Smooth muscle cell (in vitro differentiated cells): ENCODE results near the gene PLAC8. TPM values are rescaled to one million over a fixed set of nuclear protein-coding genes. Genes with fewer than 3 reads are reported as not detected.
A peak's percentile ranks its signal among the peaks of the same experiment; 100 is the strongest.
"Not testable (repeated sequence)": the region's sequence is repeated elsewhere in the genome, so short reads cannot be mapped to it uniquely, and the experiment has no call there.

Experiments used
- DNase-seq: peaks from one replicate; lab custom pipeline; 2025; ENCODE audit not compliant: unreplicated experiment; lab: John Stamatoyannopoulos, UW
- H2AFZ ChIP-seq: fragments of 200-600 bp; sonication (generic); 2 replicates; pipeline ENCODE4 v1.6.0; 2016; ENCODE audit warnings: antibody characterized with exemption, low read depth, mild to moderate bottlenecking
- H3F3A ChIP-seq: fragments of 200-600 bp; sonication (generic); 2 replicates; pipeline ENCODE4 v1.6.0; 2017; ENCODE audit warnings: antibody characterized with exemption, low read depth
- H3K27ac ChIP-seq: fragments of 200-600 bp; sonication (generic); 2 replicates; pipeline ENCODE4 v1.5.1; 2016; ENCODE audit warnings: low read depth, mild to moderate bottlenecking
- H3K27me3 ChIP-seq: fragments of 200-600 bp; sonication (generic); 2 replicates; pipeline ENCODE4 v1.6.1; 2016; ENCODE audit warnings: low read depth, mild to moderate bottlenecking
- H3K36me3 ChIP-seq: fragments of 200-600 bp; sonication (generic); 2 replicates; pipeline ENCODE4 v1.5.1; 2016; ENCODE audit warnings: low read depth
- H3K4me1 ChIP-seq: fragments of 200-600 bp; sonication (generic); 2 replicates; pipeline ENCODE4 v1.5.1; 2016; ENCODE audit warnings: low read depth
- H3K4me2 ChIP-seq: fragments of 200-600 bp; sonication (generic); 2 replicates; pipeline ENCODE4 v1.6.0; 2016; ENCODE audit warnings: mild to moderate bottlenecking
- H3K4me3 ChIP-seq: fragments of 200-600 bp; sonication (generic); 2 replicates; pipeline ENCODE4 v1.5.1; 2016; ENCODE audit warnings: mild to moderate bottlenecking
- H3K79me2 ChIP-seq: fragments of 200-600 bp; sonication (generic); 2 replicates; pipeline ENCODE4 v1.6.0; 2016; ENCODE audit warnings: low read depth, mild to moderate bottlenecking
- H3K9ac ChIP-seq: fragments of 200-600 bp; sonication (generic); 2 replicates; pipeline ENCODE4 v1.6.0; 2016; ENCODE audit warnings: low read depth
- H3K9me3 ChIP-seq: fragments of 200-600 bp; sonication (generic); replicated peaks from 2 replicates; pipeline ENCODE4 v1.5.1; 2016; ENCODE audit warnings: low read depth
- H4K20me1 ChIP-seq: fragments of 200-600 bp; sonication (generic); 2 replicates; pipeline ENCODE4 v1.6.0; 2016; ENCODE audit warnings: low read depth
- WGBS: methylation state at CpG from one replicate; pipeline ENCODE4 v1.1.7; 2016; ENCODE audit warnings: low lambda C conversion rate; 5-methylcytosine and 5-hydroxymethylcytosine counted together
- polyA plus RNA-seq: library from polyadenylated mRNA; unstranded; fragments of >200 nt; fragmentation: Nextera tagmentation; extraction: Ambion mirVana; gene quantifications from 2 replicates; pipeline ENCODE4 v1.2.1, GENCODE V29; 2016
- total RNA-seq: library from RNA; depleted of rRNA; stranded (reverse); fragments of >200 nt; gene quantifications from 2 replicates; pipeline ENCODE4 v1.2.3, GENCODE V29; 2014
- TF ChIP-seq, protein P1 (sequence below): fragments of 200-600 bp; sonication (generic); IDR thresholded peaks from 2 replicates; pipeline ENCODE4 v1.5.1; 2017; ENCODE audit warnings: borderline replicate concordance, mild to moderate bottlenecking, antibody characterized with exemption; ENCODE audit not compliant: insufficient read depth, poor library complexity, severe bottlenecking

The PLAC8 gene
- total and polyA plus RNA-seq, 2 experiments from 2014 or later: 5.0 to 25.6 TPM

DNA sequence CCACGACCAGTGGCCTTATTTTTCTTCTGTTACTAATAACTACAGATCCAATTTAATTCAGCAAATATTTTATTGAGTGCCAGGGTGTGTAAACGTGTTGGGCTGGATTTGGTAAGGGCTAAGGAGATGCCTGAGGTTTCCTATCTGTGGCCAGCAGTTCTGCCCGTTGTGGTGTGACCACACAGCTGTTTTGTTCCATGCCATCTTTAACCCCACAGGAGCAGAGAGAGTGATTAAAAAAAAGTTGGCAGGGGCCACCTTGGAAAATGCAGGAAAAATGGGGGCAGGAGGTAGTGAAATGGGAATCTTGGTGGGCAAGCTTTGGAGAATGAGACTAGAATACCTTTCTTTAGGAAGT is 1.1 kb downstream of the PLAC8 start:
- Histone ChIP-seq H3K4me2 (peak overlapping the region; percentile 24), H3K36me3 (no peaks in the 10 kb centered on the region), H3K9me3 (no peaks in the 10 kb centered on the region), H3K9ac (no peak overlapping the region), H3K27ac (peak overlapping the region; percentile 46), H3K4me3 (no peak overlapping the region), H2AFZ (no peak overlapping the region), H4K20me1 (no peaks in the 10 kb centered on the region), H3K27me3 (no peaks in the 10 kb centered on the region), H3K4me1 (no peaks in the 10 kb centered on the region), H3F3A (no peaks in the 10 kb centered on the region), H3K79me2 (no peaks in the 10 kb centered on the region)
- DNase-seq: no peak
- TF ChIP-seq, protein P1, sequence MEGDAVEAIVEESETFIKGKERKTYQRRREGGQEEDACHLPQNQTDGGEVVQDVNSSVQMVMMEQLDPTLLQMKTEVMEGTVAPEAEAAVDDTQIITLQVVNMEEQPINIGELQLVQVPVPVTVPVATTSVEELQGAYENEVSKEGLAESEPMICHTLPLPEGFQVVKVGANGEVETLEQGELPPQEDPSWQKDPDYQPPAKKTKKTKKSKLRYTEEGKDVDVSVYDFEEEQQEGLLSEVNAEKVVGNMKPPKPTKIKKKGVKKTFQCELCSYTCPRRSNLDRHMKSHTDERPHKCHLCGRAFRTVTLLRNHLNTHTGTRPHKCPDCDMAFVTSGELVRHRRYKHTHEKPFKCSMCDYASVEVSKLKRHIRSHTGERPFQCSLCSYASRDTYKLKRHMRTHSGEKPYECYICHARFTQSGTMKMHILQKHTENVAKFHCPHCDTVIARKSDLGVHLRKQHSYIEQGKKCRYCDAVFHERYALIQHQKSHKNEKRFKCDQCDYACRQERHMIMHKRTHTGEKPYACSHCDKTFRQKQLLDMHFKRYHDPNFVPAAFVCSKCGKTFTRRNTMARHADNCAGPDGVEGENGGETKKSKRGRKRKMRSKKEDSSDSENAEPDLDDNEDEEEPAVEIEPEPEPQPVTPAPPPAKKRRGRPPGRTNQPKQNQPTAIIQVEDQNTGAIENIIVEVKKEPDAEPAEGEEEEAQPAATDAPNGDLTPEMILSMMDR: no peak
- WGBS: 65% methylated on average over 3 of the region's 3 CpGs

DNA sequence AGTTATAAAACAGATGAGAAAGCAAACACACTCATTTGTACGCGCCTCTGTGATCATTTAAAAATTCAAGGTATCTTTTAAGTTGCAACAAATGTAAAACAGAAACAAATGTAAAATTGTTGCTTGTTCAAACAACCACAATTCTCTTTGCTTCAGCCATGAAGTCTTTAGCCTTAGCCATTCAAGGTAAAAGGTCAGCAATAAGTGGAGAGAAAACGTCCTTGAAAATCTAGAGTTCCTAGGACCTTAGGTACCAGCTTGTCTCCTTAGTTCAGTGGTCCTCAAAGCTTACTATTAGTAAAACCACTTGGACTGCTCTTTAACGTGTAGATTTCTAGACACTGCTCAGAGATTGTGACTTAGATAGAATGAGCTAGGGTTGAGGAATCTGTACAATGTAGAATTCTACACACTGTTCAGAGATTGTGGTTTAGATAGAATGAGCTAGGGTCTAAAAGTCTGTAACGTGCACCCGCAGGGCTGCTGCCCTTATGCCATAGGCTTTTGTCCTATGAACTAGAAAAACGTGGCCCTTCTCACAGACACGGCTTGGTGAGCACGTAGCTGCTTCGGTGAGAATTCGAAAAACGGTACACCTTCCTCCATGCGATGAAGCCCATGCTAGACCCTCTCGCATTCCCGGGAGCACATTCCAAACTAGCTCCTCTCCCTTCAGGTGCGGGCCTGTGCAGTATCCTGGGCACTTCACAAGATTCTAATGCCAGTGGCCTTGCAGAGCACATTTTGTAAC is 1.7 kb downstream of the PLAC8 start:
- TF ChIP-seq, protein P1: no peak
- no peaks in the 10 kb centered on the region for H3K27me3 ChIP-seq
- no peaks in the 10 kb centered on the region for H3F3A ChIP-seq
- no peak overlapping the region for H2AFZ ChIP-seq
- H3K9ac ChIP-seq: no peak overlapping the region
- H3K79me2 ChIP-seq: no peaks in the 10 kb centered on the region
- H3K4me1 ChIP-seq: no peaks in the 10 kb centered on the region
- H3K27ac ChIP-seq: peak overlapping the region; percentile 46
- DNase-seq: no peak
- 69% methylated on average over 16 of the region's 16 CpGs for WGBS
- no peaks in the 10 kb centered on the region for H4K20me1 ChIP-seq
- H3K9me3 ChIP-seq: no peaks in the 10 kb centered on the region
- H3K36me3 ChIP-seq: no peaks in the 10 kb centered on the region
- no peak overlapping the region for H3K4me3 ChIP-seq
- peak overlapping the region; percentile 24 for H3K4me2 ChIP-seq

DNA sequence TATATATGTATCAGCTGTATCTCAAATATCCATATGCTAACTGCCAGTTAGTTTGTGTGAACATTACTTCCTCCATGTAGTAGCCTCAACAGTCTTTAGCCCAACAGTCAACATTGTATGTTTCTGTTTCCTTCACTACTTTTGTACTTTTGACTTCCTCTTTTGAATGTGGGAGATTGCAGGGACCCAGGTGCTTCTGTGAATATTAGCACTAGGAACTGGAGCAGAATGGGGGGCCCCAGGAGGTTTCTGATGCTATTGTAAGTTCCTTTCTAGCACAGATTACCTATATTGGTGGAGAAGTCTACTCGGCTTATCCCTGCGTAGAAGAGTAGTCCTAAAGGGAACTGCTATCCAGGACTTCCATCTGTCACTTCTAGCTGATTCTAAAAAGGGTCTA is 2.3 kb downstream of the PLAC8 start:
- Histone ChIP-seq H3K79me2 (no peaks in the 10 kb centered on the region), H3K4me3 (no peak overlapping the region), H3K4me1 (no peaks in the 10 kb centered on the region), H3K27ac (peak overlapping the region; percentile 46), H3K9ac (no peak overlapping the region), H3K9me3 (no peaks in the 10 kb centered on the region), H3K4me2 (no peak overlapping the region), H3F3A (no peaks in the 10 kb centered on the region), H3K36me3 (no peaks in the 10 kb centered on the region), H3K27me3 (no peaks in the 10 kb centered on the region), H2AFZ (no peak overlapping the region), H4K20me1 (no peaks in the 10 kb centered on the region)
- TF ChIP-seq, protein P1: no peak
- 92% methylated on average over 2 of the region's 2 CpGs for WGBS
- no peak for DNase-seq

DNA sequence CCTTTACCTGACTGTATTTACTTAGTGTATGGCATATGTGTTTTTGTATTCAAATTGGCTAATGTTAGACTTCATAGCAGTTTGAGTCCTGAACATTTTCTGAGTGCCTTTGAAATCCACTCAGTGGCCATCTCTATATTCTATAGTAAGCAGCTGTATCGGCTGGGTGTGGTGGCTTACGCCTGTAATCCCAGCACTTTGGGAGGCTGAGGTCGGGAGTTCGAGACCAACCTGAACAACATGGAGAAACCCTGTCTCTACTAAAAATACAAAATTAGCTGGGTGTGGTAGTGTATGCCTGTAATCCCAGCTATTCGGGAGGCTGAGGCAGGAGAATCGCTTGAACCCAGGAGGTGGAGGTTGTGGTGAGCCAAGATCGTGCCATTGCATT is 2.8 kb downstream of the PLAC8 start:
- H3K36me3 ChIP-seq, DNase-seq, H3K9ac ChIP-seq, H3F3A ChIP-seq, H3K27me3 ChIP-seq, H3K4me2 ChIP-seq, H3K4me3 ChIP-seq, H3K4me1 ChIP-seq, H3K27ac ChIP-seq, H2AFZ ChIP-seq, H4K20me1 ChIP-seq, H3K9me3 ChIP-seq, H3K79me2 ChIP-seq: not testable (repeated sequence)
- 93% methylated on average over 7 of the region's 7 CpGs for WGBS
